Activated T-helper 1 cell treated with anti-CD3 and anti-CD28 coated beads, Interleukin-2, amount 50 U/mL, for 16 hours (primary cell): Measurements from ENCODE around the gene NTRK1.
A peak's percentile ranks its signal among the peaks of the same experiment; 100 is the strongest.

Experiments
- DNase-seq, 2 donors: peaks; one replicate each; pipeline ENCODE4 v3.0.0-alpha.2; 2020; ENCODE audit warnings: low read depth in 1 of 2, low spot score in 1 of 2

The NTRK1 gene

DNA sequence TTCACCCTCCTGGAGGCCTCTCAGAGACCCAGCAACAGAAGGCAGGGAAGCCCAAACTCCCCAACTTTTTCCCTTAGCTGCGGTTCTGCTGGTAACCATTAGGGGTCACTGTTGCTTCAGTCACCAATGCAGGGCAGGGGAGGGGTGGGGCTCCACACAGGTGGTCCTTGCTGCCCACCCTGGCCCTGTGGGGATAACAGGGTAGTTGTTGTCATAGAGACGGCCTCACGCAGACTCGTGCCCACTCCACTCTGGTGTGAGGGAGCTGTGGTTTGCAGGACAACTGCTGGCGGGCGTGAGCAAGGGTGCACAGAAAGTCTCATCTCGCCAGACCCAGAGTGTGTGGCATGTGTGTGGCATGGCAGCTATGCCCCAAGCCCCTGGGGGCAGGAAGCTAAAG is 21.7 kb upstream of the NTRK1 start:
- DNase-seq = no peak

DNA sequence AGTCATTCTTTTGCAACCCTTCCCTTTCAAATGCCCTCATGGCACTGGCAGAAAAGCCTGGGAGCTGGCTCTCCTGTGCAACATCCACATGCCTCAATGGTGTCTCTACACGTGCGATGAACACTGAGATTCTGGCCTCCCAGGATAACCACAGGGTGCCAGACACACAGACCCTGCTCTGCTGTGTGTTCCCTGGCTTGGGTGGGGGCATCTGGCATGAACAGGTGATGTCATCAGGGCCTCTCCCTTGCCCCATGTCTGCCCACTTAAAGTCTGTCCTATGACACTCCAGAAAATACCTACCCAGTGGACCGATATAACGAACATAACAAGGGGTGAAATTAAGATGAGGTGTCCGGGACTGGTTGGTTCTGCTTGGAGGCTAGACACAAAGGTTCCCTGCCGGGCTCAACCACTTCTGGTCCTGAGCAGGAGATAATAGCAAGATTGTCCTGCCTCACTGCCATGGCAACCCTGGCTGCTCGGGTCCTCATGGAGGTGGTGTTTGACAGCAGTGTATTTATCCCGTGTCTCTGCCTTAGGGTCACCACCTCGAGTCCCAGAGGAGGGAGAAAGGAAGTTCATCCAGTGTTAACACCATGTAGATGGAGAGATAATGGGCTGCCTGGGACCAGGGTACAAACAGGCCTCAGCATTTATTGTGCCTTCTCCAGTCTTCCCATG is 21.1 kb upstream of the NTRK1 start:
- DNase-seq = no peak

DNA sequence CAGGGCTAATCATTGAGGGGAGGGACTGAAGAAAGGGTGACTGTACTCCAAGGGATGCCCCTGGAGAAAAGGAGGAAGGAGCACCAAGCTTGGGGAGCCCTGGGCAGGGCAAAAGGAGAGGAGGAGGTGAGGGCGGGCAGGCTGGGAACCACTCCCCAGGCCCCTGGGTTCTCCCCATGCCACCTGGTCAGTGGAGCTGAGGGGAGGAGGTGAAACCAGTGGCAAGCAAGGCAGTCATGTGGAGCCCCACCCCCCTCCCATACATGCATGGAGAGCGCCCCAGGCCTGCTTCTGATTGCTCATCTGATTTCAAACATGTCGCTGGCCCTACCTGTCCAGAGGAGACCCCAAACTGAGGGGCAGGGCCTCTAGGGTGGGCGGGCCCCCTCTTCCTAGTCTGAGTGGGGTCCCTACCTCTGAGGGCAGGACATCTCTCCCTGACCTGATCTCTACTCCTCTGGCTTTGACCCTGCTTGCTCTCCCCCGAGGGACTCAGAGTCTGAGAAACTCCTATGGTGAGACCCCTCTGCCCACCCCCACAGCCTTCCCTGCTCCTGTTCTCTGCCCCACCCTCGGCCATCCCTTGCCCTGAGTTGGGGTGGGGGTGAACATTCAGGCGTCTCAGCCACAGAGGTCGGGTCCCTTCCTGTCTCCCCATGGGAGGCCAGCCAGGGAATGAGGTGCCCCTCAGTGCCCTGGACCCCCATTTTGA is 20.3 kb upstream of the NTRK1 start:
- no peak for DNase-seq

DNA sequence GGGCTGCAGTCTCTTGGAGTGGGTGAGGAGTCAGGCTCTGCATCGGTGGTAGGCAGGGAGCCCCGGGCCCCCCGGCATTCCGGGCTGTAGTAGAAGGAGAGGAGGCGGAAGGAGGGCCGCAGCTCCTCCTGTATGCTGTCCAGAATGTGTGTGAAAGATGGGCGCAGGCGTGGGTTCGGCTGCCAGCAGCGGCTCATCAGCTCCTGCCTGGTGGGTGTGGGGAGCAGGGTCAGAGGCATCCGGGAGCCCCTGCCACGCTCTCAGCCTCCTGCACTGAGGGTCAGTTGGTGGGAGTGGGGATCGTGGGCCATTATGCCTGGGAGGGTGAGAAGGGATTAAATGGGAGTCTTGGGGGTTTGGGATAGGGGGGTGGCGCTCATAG is 19.8 kb upstream of the NTRK1 start:
- no peak for DNase-seq

GRCh38 chr1:156841295-156841855 is 19.3 kb upstream of the NTRK1 start:
- DNase-seq = no peak

GRCh38 chr1:156842618-156843300 is 17.9 kb upstream of the NTRK1 start:
- no peak for DNase-seq

GRCh38 chr1:156844102-156844501 is 16.6 kb upstream of the NTRK1 start:
- no peak for DNase-seq

DNA sequence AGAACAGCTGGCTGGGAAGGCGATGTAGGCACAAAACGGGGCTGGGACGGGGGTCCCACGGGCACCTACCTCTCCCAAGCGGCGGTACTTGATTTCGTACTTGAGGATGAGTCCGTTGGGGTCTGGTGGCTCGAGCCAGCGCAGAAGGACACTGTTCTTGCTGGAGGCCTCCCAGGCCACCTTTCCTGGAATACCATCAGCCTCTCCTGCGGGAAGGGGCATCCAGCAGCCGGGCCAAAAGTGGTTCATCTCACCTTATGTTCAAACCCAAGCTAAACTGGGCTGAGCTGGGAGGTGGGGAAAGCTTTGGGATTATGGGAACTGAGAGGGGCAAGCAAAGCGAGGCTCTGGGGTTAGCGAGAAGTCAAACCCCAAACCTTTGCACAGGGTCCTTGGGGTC is 16.0 kb upstream of the NTRK1 start:
- DNase-seq = no peak

DNA sequence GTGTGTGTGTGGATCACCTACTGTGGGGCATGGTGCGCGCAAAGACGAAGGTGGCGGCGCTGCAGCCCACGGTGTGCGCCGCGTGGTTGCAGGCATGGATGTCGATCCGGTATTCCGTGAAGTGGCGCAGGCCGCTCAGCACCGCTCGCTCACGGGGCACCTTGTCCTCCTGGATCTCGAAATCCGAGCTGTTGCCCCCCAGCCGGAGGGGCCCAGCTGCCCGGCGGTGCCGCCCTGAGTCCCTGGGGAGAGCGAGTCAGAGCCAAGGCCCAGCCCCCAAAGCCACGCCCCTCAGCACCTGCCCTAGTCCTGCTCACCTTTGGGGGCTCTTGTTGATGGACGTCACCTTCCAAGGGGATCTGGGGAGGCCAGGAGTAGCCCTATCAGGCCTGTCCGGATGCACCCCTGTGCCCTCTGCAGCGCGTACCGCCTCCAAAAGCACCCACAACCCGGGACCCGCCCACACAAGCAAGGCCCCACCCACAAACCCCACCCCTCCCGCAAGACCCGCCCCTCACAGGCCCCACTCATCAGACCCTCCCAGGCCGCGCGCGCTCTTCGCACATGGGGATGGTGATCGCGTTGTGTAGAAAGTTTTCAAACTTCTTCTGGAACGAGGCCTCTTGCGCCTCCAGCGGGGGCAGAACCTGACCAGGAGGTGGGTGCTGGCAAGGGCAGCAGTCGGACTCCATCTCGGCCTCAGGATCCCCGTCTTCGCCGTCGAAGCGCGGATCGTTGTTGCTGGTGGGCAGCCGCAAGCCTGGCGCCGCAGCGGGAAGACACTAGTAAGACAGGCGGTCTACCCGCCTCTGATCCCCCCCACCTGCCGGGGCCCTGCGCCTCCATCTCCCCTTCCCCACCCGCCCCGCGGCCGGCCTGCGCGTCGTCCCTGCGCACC is 15.4 kb upstream of the NTRK1 start:
- peak in 1 of 2 donors; percentile 24 for DNase-seq

DNA sequence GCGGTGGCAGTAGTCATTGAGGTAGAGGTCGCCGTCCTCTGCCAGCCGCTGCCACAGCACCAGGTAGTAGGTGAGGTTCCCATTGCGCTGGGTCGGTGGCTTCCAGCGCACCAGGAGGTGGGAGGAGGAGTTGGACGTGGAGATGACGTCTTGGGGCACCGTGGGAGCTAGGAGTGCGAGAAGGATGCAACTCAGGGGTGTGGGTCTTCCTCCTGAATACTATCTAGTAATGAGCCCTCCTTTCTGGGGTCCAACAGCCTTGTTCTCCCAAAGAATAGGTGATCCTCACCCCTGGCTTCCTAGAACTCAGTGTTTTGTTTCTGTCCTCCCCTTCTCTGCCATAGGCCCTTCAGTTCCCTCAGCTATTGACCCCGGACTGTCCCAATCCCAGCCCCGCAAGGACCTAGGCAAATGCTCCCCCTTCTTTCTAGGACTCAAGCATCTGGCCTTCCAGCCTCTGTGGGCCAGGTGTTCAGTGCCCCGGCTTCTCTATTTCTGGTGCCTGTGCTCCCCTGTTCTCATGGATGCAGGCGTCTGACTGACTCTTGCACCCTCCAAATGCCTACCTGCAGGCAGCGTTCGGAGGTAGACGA is 14.6 kb upstream of the NTRK1 start:
- no peak for DNase-seq

DNA sequence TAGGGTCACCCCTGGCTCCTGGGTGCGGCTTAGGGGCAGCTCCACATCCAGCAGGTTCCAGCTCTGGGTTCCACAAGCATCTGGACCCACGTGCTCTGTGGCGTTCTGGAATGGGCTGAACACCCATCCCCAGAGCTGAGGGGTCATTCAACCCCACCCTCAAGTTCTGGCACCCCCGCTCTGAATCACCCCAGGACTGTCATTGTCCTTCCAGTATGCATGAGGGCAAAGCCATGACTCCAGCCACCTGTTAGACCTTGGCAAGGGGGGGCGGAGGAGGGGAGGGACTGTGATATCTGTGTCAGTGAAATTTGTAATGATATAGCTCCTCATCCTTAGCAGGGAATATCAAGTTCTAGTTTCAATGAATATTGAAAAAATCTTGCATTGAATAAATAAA is 14.0 kb upstream of the NTRK1 start:
- DNase-seq = no peak

GRCh38 chr1:156847591-156848460 is 12.8 kb upstream of the NTRK1 start:
- DNase-seq = no peak

- DNase-seq = peak; percentile 40 to 65
These were observed 12.1 kb upstream of the NTRK1 start for GRCh38 chr1:156848461-156849150.

GRCh38 chr1:156849151-156849496 is 11.5 kb upstream of the NTRK1 start:
- no peak for DNase-seq

DNA sequence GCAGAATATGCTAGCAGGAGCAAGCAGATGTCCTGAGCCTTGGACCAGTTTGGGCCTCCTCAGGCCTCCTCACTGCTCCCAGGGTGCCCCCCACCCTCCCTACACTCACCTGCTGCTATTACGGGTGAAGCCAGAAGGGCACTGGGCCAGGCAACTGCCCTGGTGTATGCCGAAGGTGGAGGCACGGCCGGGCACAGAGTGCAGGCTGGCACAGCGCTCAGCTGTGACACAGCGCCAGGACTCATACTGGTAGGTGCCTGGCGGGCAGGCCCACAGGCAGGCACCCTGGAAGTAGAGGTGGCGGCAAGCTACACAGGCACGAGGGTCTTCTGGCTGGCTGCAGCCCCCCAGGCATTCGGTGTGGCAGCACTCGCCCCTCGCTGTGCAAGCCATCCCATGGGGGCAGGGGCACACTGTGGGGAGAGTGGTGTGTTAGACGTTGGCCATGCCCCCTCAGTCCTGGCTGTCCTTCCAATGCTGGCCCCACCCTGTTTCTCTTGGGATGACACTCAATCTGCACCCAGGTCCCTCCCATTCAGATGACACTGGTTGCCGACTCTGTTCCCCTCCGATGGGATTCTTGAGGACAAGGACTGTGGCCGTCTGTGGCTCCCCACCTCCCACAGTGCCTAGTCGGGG is 8.8 kb upstream of the NTRK1 start:
- DNase-seq = no peak

DNA sequence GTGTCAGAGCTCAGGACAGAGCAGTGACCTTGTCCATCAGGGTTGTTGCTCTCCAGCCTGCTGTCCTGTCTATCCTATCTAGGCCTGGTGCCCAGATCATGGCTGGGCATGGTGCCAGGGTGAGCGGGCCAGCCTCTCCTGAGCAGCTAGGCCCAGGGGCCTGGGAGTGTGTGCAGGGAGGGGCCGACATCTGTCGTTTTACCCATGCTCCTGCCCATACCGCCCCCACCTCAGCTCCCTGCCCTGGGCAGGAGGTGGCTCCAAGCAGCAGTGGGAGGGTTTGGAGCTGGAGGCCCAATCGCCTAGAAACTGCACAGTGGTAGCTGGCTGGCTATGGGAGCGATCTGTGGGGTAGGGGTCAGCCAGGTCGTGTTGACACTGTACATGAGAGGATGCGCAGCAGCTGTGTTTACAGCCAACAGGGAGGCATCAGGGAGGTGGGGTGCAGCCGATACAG is 8.2 kb upstream of the NTRK1 start:
- no peak for DNase-seq

- DNase-seq = no peak
These were observed 6.9 kb upstream of the NTRK1 start for GRCh38 chr1:156853761-156854160.

DNA sequence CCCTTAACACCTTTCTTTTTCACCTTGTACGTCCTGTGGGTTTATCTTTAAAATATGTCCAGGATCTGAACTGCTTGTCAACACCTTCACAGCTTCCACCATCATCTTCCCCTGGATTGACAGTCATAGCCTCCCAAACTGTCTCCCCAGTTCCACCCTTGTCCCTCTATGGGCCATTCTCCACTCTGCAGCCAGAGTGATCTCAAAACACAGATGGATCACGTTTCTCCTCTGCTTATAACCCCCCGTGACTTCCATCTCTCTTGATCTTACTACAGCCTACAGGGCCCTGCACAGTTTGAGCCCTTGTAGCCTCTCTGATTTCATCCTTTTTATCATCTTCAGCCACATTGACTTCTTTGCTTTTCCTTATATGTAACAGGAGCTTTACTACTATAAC is 6.0 kb upstream of the NTRK1 start:
- no peak for DNase-seq
